Mesothelial cell of epicardium (in vitro differentiated cells): Measurements from ENCODE around the gene UBXN11. TPM values are rescaled to one million over a fixed set of nuclear protein-coding genes. Genes with fewer than 3 reads are reported as not detected.

ENCODE experiments used
- DNase-seq, 2 experiments: peaks; one replicate each; pipeline ENCODE4 v3.0.0; 2021; ENCODE audit warnings: low spot score in 2 of 2; ENCODE audit not compliant: unreplicated experiment in 2 of 2
- H3K27ac Mint-ChIP-seq: 2 replicates; pipeline ENCODE4 v1.8.0; 2021; ENCODE audit warnings: mixed read lengths
- H3K27me3 Mint-ChIP-seq: 2 replicates; pipeline ENCODE4 v1.8.0; 2021; ENCODE audit warnings: low read depth, mixed read lengths
- H3K36me3 Mint-ChIP-seq: 2 replicates; pipeline ENCODE4 v1.8.0; 2021; ENCODE audit warnings: mixed read lengths
- H3K4me1 Mint-ChIP-seq: 2 replicates; pipeline ENCODE4 v1.8.0; 2021; ENCODE audit warnings: mixed read lengths
- H3K4me3 Mint-ChIP-seq: 2 replicates; pipeline ENCODE4 v1.8.0; 2021; ENCODE audit warnings: mild to moderate bottlenecking, moderate library complexity, mixed read lengths
- H3K9me3 Mint-ChIP-seq: 2 replicates; pipeline ENCODE4 v1.8.0; 2021; ENCODE audit warnings: mixed read lengths
- CTCF ChIP-seq: fragments of 200-600 bp; sonication (generic); IDR thresholded peaks from one replicate; pipeline ENCODE4 v1.5.0; 2021; ENCODE audit warnings: antibody characterized with exemption; ENCODE audit not compliant: unreplicated experiment
- total RNA-seq: library from RNA; stranded (reverse); gene quantifications from 3 replicates; pipeline ENCODE4 v1.2.1, GENCODE V29; 2021

The UBXN11 gene
- total RNA-seq, 1 donor from 2014 or later, result 29.6 TPM

GRCh38 chr1:26323382-26323781, 16.9 kb upstream of the UBXN11 start:
- Mint-ChIP-seq H3K4me1 (peaks cover 6% of the 10 kb centered on the region), H3K36me3 (peaks cover 9% of the 10 kb centered on the region), H3K4me3 (no peak overlapping the region), H3K9me3 (no peaks in the 10 kb centered on the region), H3K27me3 (no peaks in the 10 kb centered on the region), H3K27ac (no peak overlapping the region)
- no peak for DNase-seq
- TF ChIP-seq CTCF, result no peak

GRCh38 chr1:26322042-26322331, 15.6 kb upstream of the UBXN11 start:
- H3K9me3 Mint-ChIP-seq, result no peaks in the 10 kb centered on the region
- H3K4me3 Mint-ChIP-seq, result no peak overlapping the region
- H3K36me3 Mint-ChIP-seq, result peaks cover 9% of the 10 kb centered on the region
- H3K4me1 Mint-ChIP-seq, result peaks cover 14% of the 10 kb centered on the region
- TF ChIP-seq CTCF, result no peak
- no peak for DNase-seq
- no peak overlapping the region for H3K27ac Mint-ChIP-seq
- H3K27me3 Mint-ChIP-seq, result no peaks in the 10 kb centered on the region

GRCh38 chr1:26321315-26322041, 15.0 kb upstream of the UBXN11 start:
- TF ChIP-seq CTCF, result peak; percentile 62
- no peak overlapping the region for H3K27ac Mint-ChIP-seq
- peak; percentile 68 to 95 for DNase-seq
- peaks cover 9% of the 10 kb centered on the region for H3K36me3 Mint-ChIP-seq
- no peak overlapping the region for H3K4me3 Mint-ChIP-seq
- no peaks in the 10 kb centered on the region for H3K9me3 Mint-ChIP-seq
- H3K27me3 Mint-ChIP-seq, result no peaks in the 10 kb centered on the region
- H3K4me1 Mint-ChIP-seq, result peaks cover 14% of the 10 kb centered on the region

- no peak overlapping the region for H3K27ac Mint-ChIP-seq
- H3K9me3 Mint-ChIP-seq, result no peaks in the 10 kb centered on the region
- no peak for DNase-seq
- H3K4me1 Mint-ChIP-seq, result peaks cover 14% of the 10 kb centered on the region
- H3K4me3 Mint-ChIP-seq, result no peak overlapping the region
- H3K36me3 Mint-ChIP-seq, result peaks cover 9% of the 10 kb centered on the region
- no peaks in the 10 kb centered on the region for H3K27me3 Mint-ChIP-seq
- no peak for TF ChIP-seq CTCF
Observed at GRCh38 chr1:26320896-26321295, 14.5 kb upstream of the UBXN11 start.

- TF ChIP-seq CTCF, result no peak
- H3K27me3 Mint-ChIP-seq, result no peaks in the 10 kb centered on the region
- no peak overlapping the region for H3K4me3 Mint-ChIP-seq
- H3K9me3 Mint-ChIP-seq, result no peaks in the 10 kb centered on the region
- no peak overlapping the region for H3K27ac Mint-ChIP-seq
- peaks cover 14% of the 10 kb centered on the region for H3K4me1 Mint-ChIP-seq
- no peak for DNase-seq
- H3K36me3 Mint-ChIP-seq, result peaks cover 7% of the 10 kb centered on the region
Observed at GRCh38 chr1:26318338-26319064, 12.1 kb upstream of the UBXN11 start.
